ENCODE measurements around the gene HSPG2. TPM values are rescaled to one million over a fixed set of nuclear protein-coding genes. Genes with fewer than 3 reads are reported as not detected.

The HSPG2 gene
- total and polyA plus RNA-seq, 10 donors = 14.4 to 395 (median 151) TPM

- no peak overlapping the region for H3K27ac ChIP-seq
- DNase-seq = no peak
- intact Hi-C loops (cut with DNase I; ENCODE audit: low total_unique reads) = no loop called here
- H3K4me3 ChIP-seq = no peak overlapping the region
- H3K4me1 ChIP-seq = peaks cover 0 to 38% (median 23%) of the 10 kb centered on the region in 6 donors
- TF ChIP-seq POLR2A (IDR thresholded peaks at IDR 0.05) = no peak
- TF ChIP-seq POLR2AphosphoS5 (IDR thresholded peaks at IDR 0.05) = no peak
- no peak for TF ChIP-seq CTCF (IDR thresholded peaks at IDR 0.05 in 8 of 11, conservative IDR thresholded peaks at IDR 0.05 in 3 of 11)
- WGBS, 5 donors = 89 to 95% (median 94%) methylated on average over 11 to 19 of the region's 19 CpGs
- H3K27me3 ChIP-seq (replicated peaks in 1 of 7) = no peaks in the 10 kb centered on the region
- peaks cover 0 to 74% (median 27%) of the 10 kb centered on the region in 6 donors for H3K36me3 ChIP-seq
- H3K9me3 ChIP-seq = peaks cover 0 to 4% (median 0%) of the 10 kb centered on the region in 8 donors
These were observed 75.3 kb downstream of the HSPG2 start for GRCh38 chr1:21861602-21862429.

GRCh38 chr1:21860971-21861370 is 76.1 kb downstream of the HSPG2 start:
- Histone ChIP-seq H3K27ac (no peak overlapping the region), H3K36me3 (peaks cover 0 to 83% (median 31%) of the 10 kb centered on the region in 6 donors), H3K27me3 (replicated peaks in 1 of 7) (no peaks in the 10 kb centered on the region), H3K4me3 (no peak overlapping the region), H3K4me1 (peaks cover 0 to 31% (median 20%) of the 10 kb centered on the region in 6 donors), H3K9me3 (peaks cover 0 to 4% (median 0%) of the 10 kb centered on the region in 8 donors)
- intact Hi-C loops (cut with DNase I; ENCODE audit: low total_unique reads) = no loop called here
- DNase-seq = no peak
- TF ChIP-seq POLR2A (IDR thresholded peaks at IDR 0.05) (no peak), CTCF (IDR thresholded peaks at IDR 0.05 in 8 of 11, conservative IDR thresholded peaks at IDR 0.05 in 3 of 11) (no peak), POLR2AphosphoS5 (IDR thresholded peaks at IDR 0.05) (no peak)
- WGBS, 5 donors = 87 to 95% (median 91%) methylated on average over 3 of the region's 3 CpGs

GRCh38 chr1:21859669-21860179 is 77.4 kb downstream of the HSPG2 start:
- H3K27ac ChIP-seq = peak overlapping the region in 3 of 8 donors; percentile 15 to 64 (median 18)

More at GRCh38 chr1:21859669-21860179, 77.4 kb downstream of the HSPG2 start:
- Histone ChIP-seq H3K4me1 (peaks cover 0 to 25% (median 16%) of the 10 kb centered on the region in 6 donors), H3K9me3 (peaks cover 0 to 4% (median 0%) of the 10 kb centered on the region in 8 donors), H3K4me3 (no peak overlapping the region), H3K36me3 (peaks cover 0 to 85% (median 33%) of the 10 kb centered on the region in 6 donors), H3K27me3 (replicated peaks in 1 of 7) (no peaks in the 10 kb centered on the region)
- TF ChIP-seq POLR2A (IDR thresholded peaks at IDR 0.05) = no peak
- TF ChIP-seq CTCF (IDR thresholded peaks at IDR 0.05 in 8 of 11, conservative IDR thresholded peaks at IDR 0.05 in 3 of 11) = no peak
- TF ChIP-seq POLR2AphosphoS5 (IDR thresholded peaks at IDR 0.05) = no peak
- DNase-seq = no peak
- WGBS, 5 donors = 76 to 99% (median 92%) methylated on average over 4 to 10 of the region's 10 CpGs
- intact Hi-C loops (cut with DNase I; ENCODE audit: low total_unique reads) = no loop called here

All from spleen (tissue), 11 donors.